ENCODE data around the gene LRRTM4.

- no peak for TF ChIP-seq EZH2 (IDR thresholded peaks at IDR 0.05; ENCODE audit: insufficient read depth, poor library complexity, severe bottlenecking)
- no peak for TF ChIP-seq EZH2phosphoT487 (IDR thresholded peaks at IDR 0.05; ENCODE audit: insufficient read depth, low read depth)
Observed at GRCh38 chr2:77009307-77009706, 512.9 kb downstream of the LRRTM4 start.

Measured in GM23248 (cell line).